KMS-11 (cell line): ENCODE measurements around the gene EEF1AKMT4.
"Not testable (repeated sequence)": the region's sequence is repeated elsewhere in the genome, so short reads cannot be mapped to it uniquely, and the experiment has no call there.

Experiments
- H2AFZ ChIP-seq: fragments of 200-600 bp; sonication (generic); 2 replicates; pipeline ENCODE4 v1.6.1; 2016; ENCODE audit warnings: antibody characterized with exemption, mixed run types, low read depth
- H3K27ac ChIP-seq: fragments of 200-600 bp; sonication (generic); 2 replicates; pipeline ENCODE4 v1.6.1; 2016; ENCODE audit warnings: mild to moderate bottlenecking, mixed run types
- H3K27me3 ChIP-seq: fragments of 200-600 bp; sonication (generic); 2 replicates; pipeline ENCODE4 v1.6.1; 2017; ENCODE audit warnings: mild to moderate bottlenecking, low read depth, mixed run types, moderate library complexity; ENCODE audit not compliant: insufficient read depth
- H3K36me3 ChIP-seq: fragments of 200-600 bp; sonication (generic); 2 replicates; pipeline ENCODE4 v1.6.1; 2017; ENCODE audit warnings: mild to moderate bottlenecking, mixed run types; ENCODE audit not compliant: insufficient read depth
- H3K4me1 ChIP-seq: fragments of 200-600 bp; sonication (generic); 2 replicates; pipeline ENCODE4 v1.6.1; 2016; ENCODE audit warnings: mild to moderate bottlenecking, low read depth, mixed run types; ENCODE audit not compliant: poor library complexity, severe bottlenecking
- H3K4me2 ChIP-seq: fragments of 200-600 bp; sonication (generic); 2 replicates; pipeline ENCODE4 v1.7.0; 2016; ENCODE audit warnings: mild to moderate bottlenecking, mixed run types
- H3K4me3 ChIP-seq: fragments of 200-600 bp; sonication (generic); IDR thresholded peaks from 2 replicates; pipeline ENCODE4 v1.6.1; 2017; ENCODE audit warnings: low read depth, low read length, mixed read lengths; ENCODE audit not compliant: insufficient read depth
- H3K79me2 ChIP-seq: fragments of 200-600 bp; sonication (generic); 2 replicates; pipeline ENCODE4 v1.6.1; 2016; ENCODE audit warnings: low read depth, mixed run types; ENCODE audit not compliant: insufficient read depth
- H3K9ac ChIP-seq: fragments of 200-600 bp; sonication (generic); 2 replicates; pipeline ENCODE4 v1.6.1; 2016; ENCODE audit warnings: mild to moderate bottlenecking, mixed run types
- H4K20me1 ChIP-seq: fragments of 200-600 bp; sonication (generic); 2 replicates; pipeline ENCODE4 v1.6.1; 2016; ENCODE audit warnings: mild to moderate bottlenecking, mixed run types; ENCODE audit not compliant: insufficient read depth
- TF ChIP-seq, protein P1 (sequence below): fragments of 200-600 bp; sonication (generic); conservative IDR thresholded peaks from 2 replicates; pipeline ENCODE4 v1.6.1; 2017; ENCODE audit warnings: low read depth, mild to moderate bottlenecking, antibody characterized with exemption, low read length, moderate library complexity, mixed read lengths

The EEF1AKMT4 gene

GRCh38 chr3:184262764-184263179 lies 13.3 kb downstream of the EEF1AKMT4 start:
- TF ChIP-seq, protein P1, sequence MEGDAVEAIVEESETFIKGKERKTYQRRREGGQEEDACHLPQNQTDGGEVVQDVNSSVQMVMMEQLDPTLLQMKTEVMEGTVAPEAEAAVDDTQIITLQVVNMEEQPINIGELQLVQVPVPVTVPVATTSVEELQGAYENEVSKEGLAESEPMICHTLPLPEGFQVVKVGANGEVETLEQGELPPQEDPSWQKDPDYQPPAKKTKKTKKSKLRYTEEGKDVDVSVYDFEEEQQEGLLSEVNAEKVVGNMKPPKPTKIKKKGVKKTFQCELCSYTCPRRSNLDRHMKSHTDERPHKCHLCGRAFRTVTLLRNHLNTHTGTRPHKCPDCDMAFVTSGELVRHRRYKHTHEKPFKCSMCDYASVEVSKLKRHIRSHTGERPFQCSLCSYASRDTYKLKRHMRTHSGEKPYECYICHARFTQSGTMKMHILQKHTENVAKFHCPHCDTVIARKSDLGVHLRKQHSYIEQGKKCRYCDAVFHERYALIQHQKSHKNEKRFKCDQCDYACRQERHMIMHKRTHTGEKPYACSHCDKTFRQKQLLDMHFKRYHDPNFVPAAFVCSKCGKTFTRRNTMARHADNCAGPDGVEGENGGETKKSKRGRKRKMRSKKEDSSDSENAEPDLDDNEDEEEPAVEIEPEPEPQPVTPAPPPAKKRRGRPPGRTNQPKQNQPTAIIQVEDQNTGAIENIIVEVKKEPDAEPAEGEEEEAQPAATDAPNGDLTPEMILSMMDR: no peak
- H3K4me2 ChIP-seq: no peak overlapping the region
- no peak overlapping the region for H3K4me3 ChIP-seq

DNA sequence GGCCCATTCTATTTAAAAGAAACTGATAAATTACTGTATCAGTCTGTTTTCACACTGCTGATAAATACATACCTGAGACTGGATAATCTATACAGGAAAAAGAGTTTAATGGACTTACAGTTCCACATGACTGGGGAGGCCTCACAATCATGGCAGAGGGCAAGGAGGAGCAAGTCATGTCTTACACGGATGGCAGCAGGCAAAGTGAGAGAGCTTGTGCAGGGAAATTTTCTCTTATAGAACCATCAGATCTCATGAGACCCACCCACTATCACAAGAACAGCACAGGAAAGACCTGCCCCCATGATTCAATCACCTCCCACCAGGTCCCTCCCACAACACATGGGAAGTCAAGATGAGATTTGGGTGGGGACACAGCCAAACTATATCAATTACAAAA lies 17.8 kb downstream of the EEF1AKMT4 start:
- not testable (repeated sequence) for H3K79me2 ChIP-seq, H3K4me2 ChIP-seq, H3K27me3 ChIP-seq, H3K4me1 ChIP-seq, H3K4me3 ChIP-seq, H4K20me1 ChIP-seq, H3K27ac ChIP-seq, H3K36me3 ChIP-seq, H3K9ac ChIP-seq, H2AFZ ChIP-seq

More at GRCh38 chr3:184262764-184263179, 13.3 kb downstream of the EEF1AKMT4 start:
- H3K27me3 ChIP-seq: peaks cover 6% of the 10 kb centered on the region
- no peaks in the 10 kb centered on the region for H4K20me1 ChIP-seq
- peaks cover 8% of the 10 kb centered on the region for H3K4me1 ChIP-seq
- H3K27ac ChIP-seq: no peak overlapping the region
- no peaks in the 10 kb centered on the region for H3K36me3 ChIP-seq
- no peak overlapping the region for H3K9ac ChIP-seq
- H2AFZ ChIP-seq: no peak overlapping the region
- H3K79me2 ChIP-seq: no peaks in the 10 kb centered on the region

DNA sequence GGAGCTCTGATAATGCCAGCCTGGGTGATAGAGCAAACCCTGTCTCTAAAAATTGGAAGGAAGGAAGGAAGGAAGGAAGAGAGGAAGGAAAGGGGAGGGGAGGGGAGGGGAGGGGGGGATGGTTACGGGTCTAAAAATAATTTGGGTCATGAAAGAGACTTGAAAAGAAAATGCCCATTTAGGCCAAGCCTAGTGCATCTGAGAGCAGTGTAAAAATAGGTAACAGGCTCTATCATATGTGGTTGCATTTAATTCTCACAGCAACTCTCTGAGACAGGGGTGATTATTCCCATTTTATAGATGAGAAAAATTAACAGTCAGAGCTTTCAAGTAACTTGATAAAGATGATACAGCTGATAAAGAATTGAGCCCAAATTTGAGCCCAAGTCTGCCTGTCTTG lies 22.8 kb downstream of the EEF1AKMT4 start:
- no peaks in the 10 kb centered on the region for H3K4me1 ChIP-seq
- no peaks in the 10 kb centered on the region for H3K79me2 ChIP-seq
- no peak overlapping the region for H3K27ac ChIP-seq
- TF ChIP-seq, protein P1: no peak
- H3K4me3 ChIP-seq: no peak overlapping the region
- H2AFZ ChIP-seq: no peak overlapping the region
- H3K9ac ChIP-seq: no peak overlapping the region
- H3K36me3 ChIP-seq: no peaks in the 10 kb centered on the region
- no peak overlapping the region for H3K4me2 ChIP-seq
- 0 out of 2 replicates have a peak, but pooled peaks cover under 1% of the 10 kb centered on the region for H3K27me3 ChIP-seq
- no peaks in the 10 kb centered on the region for H4K20me1 ChIP-seq

- no peak overlapping the region for H3K4me3 ChIP-seq
- 0 out of 2 replicates have a peak, but pooled peaks cover 3% of the 10 kb centered on the region for H3K27me3 ChIP-seq
- H3K27ac ChIP-seq: no peak overlapping the region
- TF ChIP-seq, protein P1: no peak
- H3K9ac ChIP-seq: no peak overlapping the region
- H3K4me1 ChIP-seq: no peaks in the 10 kb centered on the region
- H2AFZ ChIP-seq: no peak overlapping the region
- H3K4me2 ChIP-seq: no peak overlapping the region
- no peaks in the 10 kb centered on the region for H3K36me3 ChIP-seq
- H4K20me1 ChIP-seq: no peaks in the 10 kb centered on the region
- H3K79me2 ChIP-seq: no peaks in the 10 kb centered on the region
These were observed 25.9 kb downstream of the EEF1AKMT4 start for GRCh38 chr3:184275381-184275701.

DNA sequence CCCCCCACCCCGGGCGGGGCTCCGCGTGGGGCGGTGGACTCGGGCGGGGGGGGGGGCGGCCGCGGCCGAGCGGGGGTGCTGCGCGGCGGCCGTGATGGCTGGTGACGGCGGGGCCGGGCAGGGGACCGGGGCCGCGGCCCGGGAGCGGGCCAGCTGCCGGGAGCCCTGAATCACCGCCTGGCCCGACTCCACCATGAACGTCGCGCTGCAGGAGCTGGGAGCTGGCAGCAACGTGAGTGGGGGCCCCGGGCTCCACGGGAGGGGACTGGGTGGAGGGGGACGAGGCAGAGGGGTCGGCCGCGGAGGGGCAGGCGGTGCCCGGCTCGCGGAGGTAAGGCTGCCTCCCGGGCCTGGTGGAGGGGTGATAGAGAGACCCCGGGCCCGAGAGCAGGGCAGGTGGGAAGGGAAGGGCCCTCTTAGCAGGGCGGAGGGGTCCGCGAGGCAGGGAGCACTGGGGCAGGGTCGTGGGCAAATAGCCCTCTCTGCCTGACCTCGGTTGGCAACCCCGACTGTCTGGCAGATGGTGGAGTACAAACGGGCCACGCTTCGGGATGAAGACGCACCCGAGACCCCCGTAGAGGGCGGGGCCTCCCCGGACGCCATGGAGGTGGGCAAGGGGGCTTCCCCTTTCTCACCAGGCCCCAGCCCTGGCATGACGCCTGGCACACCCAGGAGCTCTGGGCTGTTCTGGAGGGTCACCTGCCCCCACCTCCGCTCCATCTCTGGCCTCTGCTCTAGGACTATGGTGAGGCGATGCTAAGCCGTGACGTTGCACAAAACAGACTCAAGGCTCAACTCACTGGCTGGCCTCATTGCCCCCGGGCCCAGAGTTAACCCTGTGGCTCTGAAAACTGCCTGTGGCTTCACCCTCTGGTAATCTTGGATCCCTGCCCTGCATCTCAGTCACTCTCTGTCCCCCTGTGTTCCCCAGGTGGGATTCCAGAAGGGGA lies 26.8 kb downstream of the EEF1AKMT4 start, which contains the start of gene ECE2:
ECE2 (plus strand) TSS at position 62 of the 950 bp plus-strand sequence; CDS start at position 194, 132 bp downstream.
- no peak within 1 kb of the TSS for H3K4me2 ChIP-seq
- peaks cover 3% of the 10 kb centered on the region; the same call in 1 of the 2 replicates for H3K27me3 ChIP-seq
- H2AFZ ChIP-seq: no peak within 1 kb of the TSS
- H3K27ac ChIP-seq: no peak within 1 kb of the TSS
- TF ChIP-seq, protein P1: no peak
- H3K9ac ChIP-seq: no peak within 1 kb of the TSS
- H3K4me1 ChIP-seq: no peaks in the 10 kb centered on the region
- no peak within 1 kb of the TSS for H3K4me3 ChIP-seq
- no peaks in the 10 kb centered on the region for H3K36me3 ChIP-seq
- no peaks in the 10 kb centered on the region for H4K20me1 ChIP-seq
- H3K79me2 ChIP-seq: no peaks in the 10 kb centered on the region
